HTR-8/SVneo (cell line): Measurements from ENCODE around the gene GGT6.
"Not testable (repeated sequence)": the region's sequence is repeated elsewhere in the genome, so short reads cannot be mapped to it uniquely, and the experiment has no call there.

Experiments used
- DNase-seq: peaks from one replicate; pipeline ENCODE4 v3.0.0; 2011; ENCODE audit warnings: low spot score, mixed read lengths; ENCODE audit not compliant: insufficient read length
- FAIRE-seq: peaks from 2 replicates; lab custom pipeline; 2011; peaks lifted over from hg19 to GRCh38; lab: Jason Lieb, UNC

Gene GGT6

GRCh38 chr17:4560421-4560820 is at the start of gene GGT6:
TSS of gene GGT6 (minus strand) at chr17:4560577. CDS start at chr17:4560521, 56 bp downstream.
- peak; percentile 68 for FAIRE-seq
- no peak for DNase-seq

- DNase-seq (no peak), FAIRE-seq (no peak)
Measured at GRCh38 chr17:4610162-4610561, 49.8 kb upstream of the GGT6 start.

GRCh38 chr17:4609761-4610160 is 49.4 kb upstream of the GGT6 start:
- FAIRE-seq = no peak
- no peak for DNase-seq

- DNase-seq (no peak), FAIRE-seq (no peak)
Measured at GRCh38 chr17:4607773-4608187, 47.4 kb upstream of the GGT6 start.

- FAIRE-seq = no peak
- DNase-seq = no peak
Measured at GRCh38 chr17:4607261-4607741, 46.9 kb upstream of the GGT6 start.

GRCh38 chr17:4605826-4606225 is 45.4 kb upstream of the GGT6 start:
- DNase-seq (no peak), FAIRE-seq (no peak)

- not testable (repeated sequence) for DNase-seq, FAIRE-seq
Measured at GRCh38 chr17:4604736-4605135, 44.4 kb upstream of the GGT6 start.

DNA sequence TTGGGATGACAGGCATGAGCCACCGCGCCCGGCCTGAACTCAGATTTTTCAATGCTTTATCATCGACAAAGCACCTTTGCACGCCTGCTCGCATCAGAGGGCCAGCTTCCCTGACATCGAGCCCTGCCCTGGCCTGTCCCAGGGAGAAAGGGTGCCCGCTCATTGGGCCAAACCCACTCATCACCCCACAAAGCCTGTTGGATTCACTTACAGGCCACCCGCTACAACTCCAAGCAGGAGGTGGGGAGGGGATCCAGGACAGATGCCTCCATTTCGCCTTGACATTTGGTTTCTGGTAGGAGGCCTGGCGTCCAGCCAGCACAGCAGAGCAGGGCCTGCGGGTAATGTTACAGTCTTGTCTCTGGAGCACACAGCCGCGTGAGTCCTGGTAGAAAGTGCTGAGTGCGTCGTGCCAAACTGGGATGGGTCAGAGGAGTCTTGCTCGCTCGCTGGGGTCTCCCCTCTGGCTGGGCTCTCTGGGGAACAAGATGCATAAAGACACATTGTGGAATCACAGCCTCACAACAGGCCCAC is 43.8 kb upstream of the GGT6 start:
- DNase-seq (no peak), FAIRE-seq (no peak)

DNA sequence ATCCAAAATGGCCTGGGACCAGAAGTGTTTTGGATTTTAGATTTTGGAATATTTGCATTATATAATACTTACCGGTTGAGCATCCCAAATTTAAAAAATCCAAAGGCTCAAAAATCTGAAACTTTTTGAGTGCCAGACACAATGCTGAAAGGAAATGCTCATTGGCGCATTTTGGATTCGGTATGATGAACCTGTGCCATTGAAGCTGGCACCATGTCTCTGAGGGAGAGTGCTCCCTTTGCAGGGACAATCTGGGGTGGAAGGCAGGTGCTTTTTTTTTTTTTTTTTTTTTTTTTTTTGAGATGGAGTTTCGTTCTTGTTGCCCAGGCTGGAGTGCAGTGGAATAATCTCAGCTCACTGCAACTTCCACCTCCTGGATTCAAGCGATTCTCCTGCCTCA is 41.7 kb upstream of the GGT6 start:
- no peak for FAIRE-seq
- no peak for DNase-seq

GRCh38 chr17:4601326-4601725 is 40.9 kb upstream of the GGT6 start:
- DNase-seq (no peak), FAIRE-seq (no peak)

- peak; percentile 65 for FAIRE-seq
- no peak for DNase-seq
Measured at GRCh38 chr17:4600563-4600962, 40.2 kb upstream of the GGT6 start.

GRCh38 chr17:4599505-4600281 is 39.3 kb upstream of the GGT6 start:
- DNase-seq (no peak), FAIRE-seq (no peak)

GRCh38 chr17:4598776-4599504 is 38.6 kb upstream of the GGT6 start:
- FAIRE-seq (no peak), DNase-seq (no peak)

DNA sequence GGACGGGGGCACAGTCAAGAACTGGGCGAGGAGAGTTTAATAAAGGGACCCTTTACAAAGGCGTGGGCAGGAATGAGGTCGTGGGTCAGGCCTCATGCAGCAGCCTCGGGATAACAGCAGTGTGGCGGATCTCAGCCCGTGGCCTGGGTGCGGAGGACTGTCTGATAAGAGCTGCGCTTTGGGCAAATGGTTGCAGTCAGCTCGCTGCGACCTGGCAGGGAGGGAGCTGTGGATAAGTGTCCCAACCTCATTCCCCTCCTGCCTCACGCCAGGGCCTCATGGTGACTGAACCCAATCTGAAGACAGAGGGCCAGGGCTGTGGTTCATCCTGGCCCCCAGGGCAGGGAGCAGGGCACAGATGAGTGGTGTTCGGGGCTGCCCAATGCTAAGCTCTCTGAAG is 37.6 kb upstream of the GGT6 start:
- no peak for FAIRE-seq
- DNase-seq = no peak

DNA sequence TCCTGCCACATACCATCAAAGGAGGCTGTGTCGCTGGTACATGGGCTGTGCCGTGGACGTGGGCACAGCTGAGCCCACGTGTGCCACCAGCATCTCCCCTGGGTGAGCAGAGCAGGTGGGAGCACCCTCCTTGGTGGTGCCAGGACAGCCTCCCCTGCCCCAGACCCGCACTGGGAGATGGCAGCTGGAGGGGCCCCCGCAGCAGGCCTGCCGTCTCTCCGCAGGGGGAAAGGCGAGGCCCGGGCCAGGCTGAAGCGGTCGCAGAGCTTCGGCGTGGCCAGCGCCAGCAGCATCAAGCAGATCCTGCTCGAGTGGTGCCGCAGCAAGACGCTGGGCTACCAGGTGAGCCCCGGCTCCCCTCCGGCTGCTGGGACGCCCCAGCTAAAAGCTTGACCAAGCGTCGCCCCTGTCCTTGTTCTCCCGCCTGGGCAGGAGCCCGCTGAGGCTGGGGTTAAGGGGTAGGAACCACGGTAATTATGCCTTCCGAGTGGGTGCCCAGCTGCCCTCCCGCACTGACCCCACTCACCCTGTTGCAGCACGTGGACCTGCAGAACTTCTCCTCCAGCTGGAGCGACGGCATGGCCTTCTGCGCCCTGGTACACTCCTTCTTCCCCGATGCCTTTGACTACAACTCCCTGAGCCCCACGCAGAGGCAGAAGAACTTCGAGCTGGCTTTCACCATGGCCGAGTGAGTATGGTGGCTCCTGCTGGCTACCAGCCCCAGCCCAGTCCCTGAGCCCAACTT is 36.4 kb upstream of the GGT6 start:
- DNase-seq (no peak), FAIRE-seq (no peak)

- not testable (repeated sequence) for FAIRE-seq, DNase-seq
Measured at GRCh38 chr17:4595685-4596342, 35.4 kb upstream of the GGT6 start.

DNA sequence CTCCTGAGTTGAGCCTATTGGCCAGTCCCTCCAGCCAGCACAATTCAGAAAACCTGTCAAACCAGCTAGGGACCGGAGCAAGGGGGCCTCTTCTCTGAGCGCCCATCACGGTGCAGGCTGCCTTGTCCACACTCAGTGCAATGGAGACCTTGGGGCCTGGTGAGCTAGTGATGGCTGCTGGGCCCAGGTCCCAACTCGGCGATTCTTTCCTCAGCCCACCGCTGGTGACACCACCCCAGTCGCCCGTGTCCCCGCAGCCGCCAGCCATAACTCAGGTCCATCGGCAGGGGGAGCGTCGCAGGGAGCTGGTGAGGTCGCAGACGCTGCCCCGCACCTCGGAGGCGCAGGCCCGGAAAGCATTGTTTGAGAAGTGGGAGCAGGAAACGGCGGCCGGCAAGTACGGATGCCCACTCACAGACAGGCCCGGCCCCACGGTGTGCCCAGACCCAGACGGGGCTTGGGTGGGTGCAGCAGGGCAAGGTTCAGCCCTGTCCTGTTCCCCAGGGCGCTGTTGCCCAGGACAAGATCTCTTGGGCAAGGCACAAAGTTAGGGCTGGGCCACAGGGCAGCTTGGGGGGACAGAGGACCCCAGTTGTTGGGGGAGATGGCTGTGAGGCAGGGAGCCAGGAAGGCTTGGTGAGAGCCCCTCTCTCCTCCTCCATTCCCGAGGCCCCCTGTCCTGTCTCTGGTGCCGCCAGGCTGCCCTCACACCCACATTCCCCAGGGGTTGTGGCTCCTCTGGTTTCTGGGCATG is 34.7 kb upstream of the GGT6 start:
- FAIRE-seq = no peak
- DNase-seq = no peak

DNA sequence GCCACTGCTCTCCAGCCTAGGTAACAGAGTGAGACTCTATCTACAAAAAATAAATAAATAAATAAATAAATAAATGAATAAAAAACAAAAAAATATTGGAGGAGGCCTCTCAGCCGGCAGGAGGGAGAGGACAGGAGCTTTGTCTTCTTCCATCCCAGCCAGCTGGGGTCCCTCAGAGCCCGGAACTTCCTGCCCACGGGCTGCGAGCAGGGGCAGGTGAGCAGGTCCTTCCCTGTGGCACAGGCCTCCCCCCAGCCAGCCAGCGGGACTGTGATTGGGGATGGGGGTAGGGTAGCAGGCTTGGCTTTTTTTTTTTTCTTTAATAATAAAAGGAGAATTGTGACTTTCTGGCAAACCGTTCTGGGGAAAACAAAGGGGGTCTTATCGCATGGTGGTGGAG is 34.0 kb upstream of the GGT6 start:
- DNase-seq (no peak), FAIRE-seq (no peak)

DNA sequence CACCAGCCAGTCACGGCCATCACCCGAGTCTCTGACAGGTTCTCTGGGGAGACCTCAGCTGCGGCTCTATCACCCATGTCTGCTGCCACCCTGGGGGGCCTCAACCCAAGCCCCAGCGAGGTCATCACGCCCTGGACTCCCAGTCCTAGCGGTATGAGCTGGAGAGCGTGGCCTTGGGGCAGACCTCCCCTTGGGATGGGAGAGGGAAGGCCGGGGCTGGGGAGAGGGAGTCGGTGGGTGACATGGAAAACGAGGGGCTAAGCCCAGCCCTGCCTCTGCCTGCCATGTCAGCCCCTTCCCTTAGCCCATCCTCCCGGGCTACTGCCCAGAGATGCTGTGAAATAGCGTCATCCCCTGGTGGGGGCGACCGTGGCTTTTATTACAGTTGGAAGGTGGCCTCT is 32.6 kb upstream of the GGT6 start:
- FAIRE-seq (no peak), DNase-seq (no peak)
